H9 (cell line): ENCODE results near the gene MICALL1. TPM values are rescaled to one million over a fixed set of nuclear protein-coding genes. Genes with fewer than 3 reads are reported as not detected.

Experiments used
- DNase-seq: peaks from one replicate; pipeline ENCODE4 v3.0.0-alpha.2; 2017
- H2AFZ ChIP-seq: one replicate; pipeline ENCODE4 v1.6.1; 2013; ENCODE audit warnings: mild to moderate bottlenecking, low read length, control low read depth, moderate library complexity
- H2AK5ac ChIP-seq: 2 replicates; pipeline ENCODE4 v1.6.1; 2013; ENCODE audit warnings: low read length, control low read depth, mixed read lengths; ENCODE audit not compliant: insufficient read length
- H2BK120ac ChIP-seq: one replicate; pipeline ENCODE4 v1.6.1; 2013; ENCODE audit warnings: low read depth, mild to moderate bottlenecking, low read length, control low read depth, inconsistent platforms; ENCODE audit not compliant: poor library complexity, severe bottlenecking
- H2BK12ac ChIP-seq: 2 replicates; pipeline ENCODE4 v1.6.1; 2013; ENCODE audit warnings: low read length, control low read depth, mixed read lengths, low read depth; ENCODE audit not compliant: insufficient read length
- H2BK15ac ChIP-seq: 2 replicates; pipeline ENCODE4 v1.6.1; 2013; ENCODE audit warnings: low read depth, low read length, control low read depth
- H2BK20ac ChIP-seq: one replicate; pipeline ENCODE4 v1.6.1; 2013; ENCODE audit warnings: low read depth, mild to moderate bottlenecking, low read length, control low read depth, inconsistent platforms; ENCODE audit not compliant: poor library complexity, severe bottlenecking
- H2BK5ac ChIP-seq: 2 replicates; pipeline ENCODE4 v1.6.1; 2013; ENCODE audit warnings: low read length, control low read depth, mixed read lengths; ENCODE audit not compliant: insufficient read length
- H3K14ac ChIP-seq: 2 replicates; pipeline ENCODE4 v1.6.1; 2013; ENCODE audit warnings: low read length, control low read depth; ENCODE audit not compliant: insufficient read depth
- H3K18ac ChIP-seq: 2 replicates; pipeline ENCODE4 v1.6.1; 2013; ENCODE audit warnings: low read depth, mild to moderate bottlenecking, mixed read lengths, low read length, control low read depth; ENCODE audit not compliant: insufficient read length
- H3K23ac ChIP-seq: 2 replicates; pipeline ENCODE4 v1.6.1; 2013; ENCODE audit warnings: low read length, control low read depth, mixed read lengths, low read depth; ENCODE audit not compliant: insufficient read length
- H3K23me2 ChIP-seq: 2 replicates; pipeline ENCODE4 v1.6.1; 2013; ENCODE audit warnings: low read depth, mild to moderate bottlenecking, mixed read lengths, low read length, control low read depth; ENCODE audit not compliant: insufficient read length, poor library complexity, severe bottlenecking
- H3K27ac ChIP-seq: 2 replicates; pipeline ENCODE4 v1.5.1; 2013; ENCODE audit warnings: low read length, control low read depth, mixed read lengths, low read depth; ENCODE audit not compliant: insufficient read length
- H3K27me3 ChIP-seq: 2 replicates; pipeline ENCODE4 v1.6.1; 2013; ENCODE audit warnings: low read length, control low read depth, inconsistent platforms; ENCODE audit not compliant: insufficient read depth
- H3K4ac ChIP-seq: 2 replicates; pipeline ENCODE4 v1.6.1; 2013; ENCODE audit warnings: low read depth, mild to moderate bottlenecking, control low read depth, inconsistent platforms, low read length, moderate library complexity
- H3K4me1 ChIP-seq: 2 replicates; pipeline ENCODE4 v1.6.1; 2013; ENCODE audit warnings: low read length, control low read depth, inconsistent platforms; ENCODE audit not compliant: insufficient read depth
- H3K4me2 ChIP-seq: 2 replicates; pipeline ENCODE4 v1.6.1; 2013; ENCODE audit warnings: low read length, control low read depth, mixed read lengths; ENCODE audit not compliant: insufficient read length, insufficient read depth
- H3K56ac ChIP-seq: 2 replicates; pipeline ENCODE4 v1.6.1; 2013; ENCODE audit warnings: low read depth, mild to moderate bottlenecking, mixed read lengths, low read length, control low read depth; ENCODE audit not compliant: insufficient read length
- H3K79me1 ChIP-seq: 2 replicates; pipeline ENCODE4 v1.6.1; 2013; ENCODE audit warnings: low read depth, mild to moderate bottlenecking, moderate library complexity, low read length, control low read depth, inconsistent platforms; ENCODE audit not compliant: insufficient read depth, poor library complexity, severe bottlenecking
- H3K79me2 ChIP-seq: 2 replicates; pipeline ENCODE4 v1.6.1; 2013; ENCODE audit warnings: low read length, control low read depth, inconsistent platforms; ENCODE audit not compliant: insufficient read depth
- H3K9ac ChIP-seq: 2 replicates; pipeline ENCODE4 v1.6.1; 2013; ENCODE audit warnings: low read length, control low read depth, mixed read lengths; ENCODE audit not compliant: insufficient read length; ENCODE audit errors: extremely low read depth
- H3K9me3 ChIP-seq: one replicate; pipeline ENCODE4 v1.6.1; 2013; ENCODE audit warnings: low read depth, low read length, inconsistent platforms; ENCODE audit not compliant: control insufficient read depth
- H3T11ph ChIP-seq: one replicate; pipeline ENCODE4 v1.6.1; 2013; ENCODE audit warnings: mild to moderate bottlenecking, low read length, control low read depth, inconsistent platforms
- H4K20me1 ChIP-seq: one replicate; pipeline ENCODE4 v1.6.1; 2013; ENCODE audit not compliant: control insufficient read depth, insufficient read length, insufficient read depth
- H4K5ac ChIP-seq: 2 replicates; pipeline ENCODE4 v1.6.1; 2013; ENCODE audit warnings: low read depth, mild to moderate bottlenecking, mixed read lengths, low read length, control low read depth; ENCODE audit not compliant: insufficient read length
- H4K8ac ChIP-seq: replicated peaks from 2 replicates; pipeline ENCODE4 v1.6.1; 2013; ENCODE audit warnings: low read length, control low read depth, mixed read lengths, low read depth; ENCODE audit not compliant: insufficient read length
- H4K91ac ChIP-seq: 2 replicates; pipeline ENCODE4 v1.6.1; 2013; ENCODE audit warnings: low read depth, mild to moderate bottlenecking, moderate library complexity, mixed read lengths, low read length, control low read depth; ENCODE audit not compliant: insufficient read length
- H3K27ac Mint-ChIP-seq, 3 experiments: 2 replicates in 2 of 3; 3 replicates in 1 of 3; pipeline ENCODE4 v1.8.0; 2020 to 2021; ENCODE audit warnings: mixed read lengths in 3 of 3, mild to moderate bottlenecking in 1 of 3, moderate library complexity in 1 of 3
- H3K27me3 Mint-ChIP-seq: 2 replicates; pipeline ENCODE4 v1.8.0; 2021; ENCODE audit warnings: low read depth, mild to moderate bottlenecking, moderate library complexity, mixed read lengths
- H3K36me3 Mint-ChIP-seq, 3 experiments: 2 replicates in 2 of 3; 3 replicates in 1 of 3; pipeline ENCODE4 v1.8.0; 2020 to 2021; ENCODE audit warnings: low read depth in 3 of 3, mixed read lengths in 3 of 3; ENCODE audit not compliant: insufficient read depth in 1 of 3
- H3K4me1 Mint-ChIP-seq, 2 experiments: 2 replicates each; pipeline ENCODE4 v1.8.0; 2020; ENCODE audit warnings: mixed read lengths in 2 of 2
- H3K4me3 Mint-ChIP-seq, 2 experiments: 2 replicates in 1 of 2; 3 replicates in 1 of 2; pipeline ENCODE4 v1.8.0; 2020 to 2021; ENCODE audit warnings: mild to moderate bottlenecking in 2 of 2, mixed read lengths in 2 of 2, moderate library complexity in 1 of 2
- H3K9me3 Mint-ChIP-seq, 2 experiments: 2 replicates in 1 of 2; 3 replicates in 1 of 2; pipeline ENCODE4 v1.8.0; 2020; ENCODE audit warnings: mild to moderate bottlenecking in 2 of 2, mixed read lengths in 2 of 2, moderate library complexity in 1 of 2
- CTCF ChIP-seq: fragments of 200-600 bp; sonication (generic); conservative IDR thresholded peaks from 3 replicates; pipeline ENCODE4 v1.8.0; 2021; ENCODE audit warnings: antibody characterized with exemption, mild to moderate bottlenecking
- WGBS: extraction: QIAGEN DNeasy Blood & Tissue Kit; methylation state at CpG from one replicate; pipeline ENCODE4 v1.1.7; 2013; ENCODE audit warnings: missing lambda C conversion rate, low lambda C conversion rate, mixed read lengths; ENCODE audit not compliant: insufficient read length; ENCODE audit errors: extremely low coverage; 5-methylcytosine and 5-hydroxymethylcytosine counted together
- total RNA-seq: library from RNA; stranded (reverse); gene quantifications from 2 replicates; pipeline ENCODE4 v1.2.1, GENCODE V29; 2021

The MICALL1 gene
- total RNA-seq, 1 experiment from 2014 or later = 33.3 TPM

- peaks cover 37 to 39% of the 10 kb centered on the region in 2 experiments for H3K4me1 Mint-ChIP-seq
- no peak overlapping the region for H4K5ac ChIP-seq
- no peaks in the 10 kb centered on the region for H4K20me1 ChIP-seq
- WGBS = no CpG with 5 or more reads among the region's 8 CpGs
- H2BK15ac ChIP-seq = no peak overlapping the region
- TF ChIP-seq CTCF = no peak
- H3K9ac ChIP-seq = no peak overlapping the region
- H3K9me3 Mint-ChIP-seq = no peaks in the 10 kb centered on the region
- H2BK20ac ChIP-seq = no peak overlapping the region
- H3K14ac ChIP-seq = no peak overlapping the region; the same call in 1 of the 2 replicates
- H2AFZ ChIP-seq = no peak overlapping the region
- no peak for DNase-seq
- no peak overlapping the region for H3K4me2 ChIP-seq
- no peak overlapping the region for H3K27ac ChIP-seq
- H2BK120ac ChIP-seq = no peak overlapping the region
- H3K79me2 ChIP-seq = no peaks in the 10 kb centered on the region
- no peaks in the 10 kb centered on the region for H3K79me1 ChIP-seq
- H3K27me3 Mint-ChIP-seq = no peaks in the 10 kb centered on the region
- H3K18ac ChIP-seq = no peak overlapping the region
- H3K9me3 ChIP-seq = no peaks in the 10 kb centered on the region
- no peak overlapping the region for H3K56ac ChIP-seq
- H3K4me3 Mint-ChIP-seq = no peak overlapping the region
- no peak overlapping the region for H3K23ac ChIP-seq
- H4K91ac ChIP-seq = no peak overlapping the region
- H3K36me3 Mint-ChIP-seq = peaks cover 5 to 39% (median 26%) of the 10 kb centered on the region in 3 experiments; a peak in 6 of 7 replicates
- no peak overlapping the region for H2AK5ac ChIP-seq
- no peak overlapping the region for H3T11ph ChIP-seq
- H2BK12ac ChIP-seq = no peak overlapping the region
- H4K8ac ChIP-seq = no peak overlapping the region
- H2BK5ac ChIP-seq = no peak overlapping the region
- H3K27ac Mint-ChIP-seq = peak overlapping the region; percentile 62 to 91 (median 76); a peak in 5 of 7 replicates
- no peaks in the 10 kb centered on the region for H3K27me3 ChIP-seq
- H3K23me2 ChIP-seq = peaks cover 4% of the 10 kb centered on the region
- no peaks in the 10 kb centered on the region for H3K4me1 ChIP-seq
- H3K4ac ChIP-seq = no peak overlapping the region
Measured at GRCh38 chr22:37911697-37912096, 5.6 kb downstream of the MICALL1 start.
